GM12878 (cell line): Measurements from ENCODE around the gene NLRP7.

Source experiments
- EZH2 ChIP-seq: IDR thresholded peaks from 2 replicates; pipeline ENCODE4 v1.6.1; 2012; ENCODE audit warnings: low read depth, mild to moderate bottlenecking, control low read depth, inconsistent platforms, low read length, borderline replicate concordance; ENCODE audit not compliant: control insufficient read depth
- TF ChIP-seq, protein P1 (sequence below): fragments of 450-650 bp; IDR thresholded peaks from 2 replicates; pipeline ENCODE4 v1.6.1; 2017; ENCODE audit warnings: mild to moderate bottlenecking

DNA sequence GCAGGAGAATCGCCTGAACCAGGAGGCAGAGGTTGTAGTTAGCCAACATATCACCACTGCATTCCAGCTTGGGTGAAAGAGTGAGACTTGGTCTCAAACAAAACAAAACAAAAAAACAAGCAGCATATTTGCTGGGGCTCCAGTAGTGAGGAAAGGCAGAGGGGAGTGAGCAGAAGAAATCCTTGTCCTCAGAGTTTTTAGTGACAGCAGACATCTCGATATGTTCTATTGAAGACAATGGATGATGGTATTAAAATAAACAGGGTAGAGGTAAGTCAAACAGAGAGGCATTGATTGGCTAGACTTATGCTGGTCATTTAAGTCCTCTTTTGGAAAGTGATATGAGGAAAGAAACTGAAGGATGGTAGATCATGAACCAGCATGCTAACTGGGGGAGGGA, 19.0 kb downstream of the NLRP7 start:
- no peak for TF ChIP-seq EZH2
- TF ChIP-seq, protein P1, sequence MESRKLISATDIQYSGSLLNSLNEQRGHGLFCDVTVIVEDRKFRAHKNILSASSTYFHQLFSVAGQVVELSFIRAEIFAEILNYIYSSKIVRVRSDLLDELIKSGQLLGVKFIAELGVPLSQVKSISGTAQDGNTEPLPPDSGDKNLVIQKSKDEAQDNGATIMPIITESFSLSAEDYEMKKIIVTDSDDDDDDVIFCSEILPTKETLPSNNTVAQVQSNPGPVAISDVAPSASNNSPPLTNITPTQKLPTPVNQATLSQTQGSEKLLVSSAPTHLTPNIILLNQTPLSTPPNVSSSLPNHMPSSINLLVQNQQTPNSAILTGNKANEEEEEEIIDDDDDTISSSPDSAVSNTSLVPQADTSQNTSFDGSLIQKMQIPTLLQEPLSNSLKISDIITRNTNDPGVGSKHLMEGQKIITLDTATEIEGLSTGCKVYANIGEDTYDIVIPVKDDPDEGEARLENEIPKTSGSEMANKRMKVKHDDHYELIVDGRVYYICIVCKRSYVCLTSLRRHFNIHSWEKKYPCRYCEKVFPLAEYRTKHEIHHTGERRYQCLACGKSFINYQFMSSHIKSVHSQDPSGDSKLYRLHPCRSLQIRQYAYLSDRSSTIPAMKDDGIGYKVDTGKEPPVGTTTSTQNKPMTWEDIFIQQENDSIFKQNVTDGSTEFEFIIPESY: no peak
